GM21825 (cell line): ENCODE measurements around the gene PPFIA2.
"Not testable (repeated sequence)": the region's sequence is repeated elsewhere in the genome, so short reads cannot be mapped to it uniquely, and the experiment has no call there.

Experiments used
- ATAC-seq: cut with Tn5 transposase; IDR thresholded peaks from one replicate; pipeline ENCODE4 v1.9.1; 2021; ENCODE audit warnings: mild to moderate bottlenecking, moderate library complexity; ENCODE audit not compliant: unreplicated experiment

Gene PPFIA2

GRCh38 chr12:81216739-81217138 is 542.4 kb downstream of the PPFIA2 start:
- no peak for ATAC-seq

DNA sequence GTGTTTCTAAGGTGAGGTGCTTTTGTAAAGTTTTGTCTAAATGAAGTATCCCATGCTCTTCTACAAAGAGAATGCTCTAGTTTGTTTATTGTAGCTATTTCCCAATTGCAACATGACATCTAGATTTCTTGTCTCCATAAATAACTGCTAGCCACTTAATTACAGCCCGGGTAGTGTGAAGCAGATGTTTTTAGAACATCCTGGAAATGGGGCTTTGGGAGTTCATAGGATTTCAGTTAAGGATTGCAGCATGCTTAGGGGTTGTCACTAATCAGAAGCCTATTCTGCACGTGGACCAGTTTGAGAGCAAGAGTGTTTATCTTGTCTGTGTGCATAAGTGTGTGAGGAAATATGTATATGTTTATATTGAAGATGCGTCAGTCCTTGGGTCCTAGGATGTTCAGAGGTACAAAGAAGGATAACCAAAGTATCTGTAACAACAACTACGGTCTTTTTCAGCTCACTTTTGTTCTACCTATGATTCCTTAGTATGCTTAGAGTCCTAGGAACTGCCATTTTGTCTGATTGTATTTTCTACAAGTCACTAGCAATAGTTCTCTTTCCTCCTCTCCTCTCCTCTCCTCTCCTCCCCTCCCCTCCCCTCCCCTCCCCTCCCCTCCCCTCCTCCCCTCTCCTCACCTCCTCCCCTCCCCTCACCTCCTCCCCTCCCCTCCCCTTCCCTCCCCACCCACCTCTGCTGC is 546.0 kb downstream of the PPFIA2 start:
- no peak for ATAC-seq

- ATAC-seq, result no peak
Measured at GRCh38 chr12:81211306-81211705, 547.8 kb downstream of the PPFIA2 start.

DNA sequence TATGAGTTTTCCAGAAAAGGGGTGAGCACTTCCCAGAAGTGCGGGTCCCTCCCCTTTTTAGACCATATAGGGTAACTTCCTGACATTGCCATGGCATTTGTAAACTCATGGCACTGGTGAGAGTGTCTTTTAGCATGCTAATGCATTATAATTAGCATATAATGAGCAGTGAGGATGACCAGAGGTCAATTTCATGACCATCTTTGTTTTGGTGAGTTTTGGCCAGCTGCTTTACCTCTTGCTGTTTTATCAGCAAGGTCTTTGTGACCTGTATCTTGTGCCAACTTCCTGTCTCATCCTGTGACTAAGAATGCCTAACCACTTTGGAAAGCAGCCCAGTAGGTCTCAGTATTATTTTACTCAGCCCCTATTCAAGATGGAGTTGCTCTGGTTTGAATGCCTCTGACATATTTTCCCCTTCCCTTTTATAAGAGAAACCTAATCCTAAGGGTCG is 549.4 kb downstream of the PPFIA2 start:
- not testable (repeated sequence) for ATAC-seq

DNA sequence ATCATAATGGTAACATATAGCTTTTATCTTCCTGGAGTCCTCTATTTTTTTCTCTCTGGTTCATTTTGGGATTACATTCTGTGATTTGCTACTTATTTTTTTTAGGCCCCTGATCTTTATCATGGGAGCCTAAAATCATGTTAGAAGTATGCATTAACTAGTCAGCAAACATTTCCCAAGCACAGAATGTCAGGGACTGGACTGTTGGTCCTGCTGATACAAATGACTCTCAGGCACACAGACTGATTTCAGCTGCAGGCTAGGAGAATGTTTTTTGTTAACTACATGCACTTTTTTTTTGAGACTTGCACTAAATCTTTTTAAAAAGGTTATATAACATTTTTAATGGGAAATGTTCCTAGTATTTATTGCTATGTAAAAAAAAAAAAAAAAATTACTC is 550.1 kb downstream of the PPFIA2 start:
- no peak for ATAC-seq

- no peak for ATAC-seq
Measured at GRCh38 chr12:81208187-81208911, 550.8 kb downstream of the PPFIA2 start.
